Stimulated activated CD8-positive, alpha-beta memory T cell treated with anti-CD3 and anti-CD28 coated beads, Interleukin-7, amount 100 ng/mL, for 48 hours (primary cell): ENCODE data around the gene ADARB1.
A peak's percentile ranks its signal among the peaks of the same experiment; 100 is the strongest.

Source experiments
- DNase-seq, 2 donors: peaks; one replicate each; pipeline ENCODE4 v3.0.0-alpha.2; 2020; ENCODE audit warnings: low read depth in 1 of 2; ENCODE audit errors: extremely low read depth in 1 of 2

The ADARB1 gene

GRCh38 chr21:45259206-45259840, 184.9 kb downstream of the ADARB1 start:
- DNase-seq, result no peak

DNA sequence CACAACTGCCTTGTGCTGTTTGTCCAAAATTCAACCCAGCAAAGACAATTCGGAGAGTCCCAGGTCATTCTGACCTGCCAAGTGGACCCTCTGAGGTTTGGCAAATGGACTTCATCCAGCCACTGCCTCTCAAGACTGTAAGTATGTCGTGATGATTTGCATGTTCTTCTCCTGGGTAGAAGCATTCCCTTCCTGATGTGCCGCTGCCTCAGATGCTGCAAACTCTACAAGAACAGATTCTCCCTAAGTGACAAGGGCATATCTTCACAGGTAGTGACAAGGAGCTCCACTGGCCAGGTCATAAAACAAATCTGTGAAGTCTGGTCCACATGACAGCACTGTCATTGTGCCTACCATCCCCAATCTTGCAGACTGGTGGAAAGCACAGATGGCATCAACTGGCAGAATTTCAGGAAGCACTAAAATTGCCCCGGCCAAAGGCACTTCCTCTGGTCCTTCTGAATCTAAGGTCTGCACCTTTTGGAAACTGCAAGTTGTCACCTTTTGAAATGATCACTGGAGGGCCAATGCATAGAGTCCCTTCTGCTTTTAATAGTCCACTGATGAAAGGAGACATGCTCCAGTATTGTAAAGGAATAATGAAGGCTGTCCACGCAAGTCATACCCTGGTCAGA, 185.9 kb downstream of the ADARB1 start:
- DNase-seq, result no peak

GRCh38 chr21:45261093-45261492, 186.7 kb downstream of the ADARB1 start:
- DNase-seq, result no peak

DNA sequence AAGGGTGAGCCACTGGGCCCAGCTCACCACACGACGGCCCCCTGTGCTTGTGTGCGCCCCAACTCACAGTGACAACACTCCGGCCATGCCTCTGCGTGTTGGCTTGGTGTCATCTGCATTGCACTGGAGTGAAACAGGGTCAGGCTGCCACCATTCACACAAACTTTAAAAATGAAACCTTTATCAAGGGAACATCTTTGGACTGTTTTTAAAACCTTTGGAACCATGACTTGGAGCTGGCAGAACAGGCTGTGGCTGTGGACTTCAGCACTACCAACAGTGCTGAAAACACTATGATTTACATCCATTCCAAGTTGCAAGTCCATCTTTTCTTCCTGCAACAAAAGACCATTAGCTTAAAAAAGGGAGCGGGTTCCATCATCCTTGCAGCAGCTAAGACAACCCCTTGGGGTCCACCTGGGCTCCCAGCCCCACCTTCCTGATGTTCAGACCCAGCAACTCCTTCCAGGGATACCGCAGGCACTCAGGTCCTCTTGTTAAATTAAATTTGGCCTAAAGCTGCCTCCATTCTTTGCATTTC, 187.7 kb downstream of the ADARB1 start:
- DNase-seq, result no peak

DNA sequence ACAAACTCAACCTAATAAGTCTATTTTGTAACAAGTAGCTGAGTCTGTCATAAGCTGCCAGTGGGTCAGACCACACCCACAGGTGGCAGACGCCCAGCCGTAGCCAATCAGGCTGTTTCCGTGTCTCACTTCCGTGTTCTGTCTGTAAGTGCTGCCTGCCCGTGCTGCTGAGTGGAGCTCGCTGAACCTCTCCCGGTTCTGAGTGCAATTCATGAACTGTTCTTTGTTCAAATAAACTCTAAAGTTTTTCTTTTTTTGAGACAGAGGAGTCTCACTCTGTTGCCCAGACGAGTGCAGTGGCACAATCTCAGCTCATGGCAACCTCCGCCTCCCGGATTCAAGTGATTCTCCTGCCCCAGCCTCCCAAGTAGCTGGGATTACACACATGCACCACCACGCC, 188.2 kb downstream of the ADARB1 start:
- no peak for DNase-seq

DNA sequence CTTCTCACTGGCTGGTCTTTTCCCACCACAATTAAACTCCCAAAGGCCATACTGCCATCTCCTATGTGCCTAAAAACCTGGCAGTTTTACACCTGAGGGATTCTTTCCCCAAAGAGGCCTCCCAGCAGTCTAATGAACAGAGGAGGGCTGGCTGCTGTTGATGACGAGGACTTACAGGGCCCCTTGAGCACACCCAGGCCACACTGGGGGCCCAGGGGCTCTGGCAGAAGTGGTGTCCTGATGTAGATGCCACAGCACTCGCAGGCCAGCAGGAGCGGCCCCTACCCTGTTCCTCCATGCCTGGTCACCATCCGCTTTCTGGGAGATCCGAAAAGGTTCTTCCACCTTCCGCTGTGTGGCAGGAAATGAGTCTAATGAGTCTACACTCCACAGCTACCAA, 189.2 kb downstream of the ADARB1 start:
- no peak for DNase-seq

GRCh38 chr21:45264146-45264911, 189.9 kb downstream of the ADARB1 start:
- no peak for DNase-seq

- DNase-seq, result no peak
These were observed 190.6 kb downstream of the ADARB1 start for GRCh38 chr21:45264912-45265515.

DNA sequence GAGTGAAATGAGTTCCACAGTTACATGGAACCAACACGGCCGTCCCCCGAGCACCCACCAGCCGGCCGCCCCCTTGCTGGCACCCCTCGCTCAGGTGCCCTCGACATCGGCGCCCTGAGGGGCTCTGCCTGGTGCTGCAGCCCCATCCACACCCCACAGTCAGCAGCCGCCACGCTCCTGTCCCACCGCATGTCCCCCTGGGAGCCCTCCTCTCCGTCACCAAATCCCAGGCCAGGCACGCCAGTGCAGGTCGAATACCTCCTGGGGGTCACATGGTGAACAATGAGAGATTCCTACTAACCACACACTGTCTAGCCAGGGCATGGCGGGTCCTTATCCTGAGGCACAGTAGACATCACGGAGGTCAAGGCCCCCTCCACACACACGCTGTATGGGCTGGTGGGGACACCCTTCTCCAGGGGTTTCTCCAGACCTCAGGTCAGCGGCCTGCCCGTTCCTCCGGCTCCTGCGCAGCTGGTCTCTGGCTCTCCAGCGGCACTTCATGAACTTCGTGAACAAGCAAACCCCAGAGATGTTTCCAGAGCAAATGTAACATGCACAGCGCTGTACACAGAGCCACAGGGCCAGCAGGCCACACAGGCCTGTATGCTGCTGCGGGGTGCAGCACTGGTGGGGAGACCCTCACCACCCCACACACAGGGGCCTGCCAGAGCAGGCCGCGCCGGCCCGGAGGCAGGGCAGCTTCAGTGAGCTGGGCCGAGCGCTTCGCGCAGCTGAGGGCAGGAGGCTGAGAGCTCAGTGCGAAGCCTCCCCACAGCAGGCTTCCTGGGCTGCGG, 191.5 kb downstream of the ADARB1 start:
- DNase-seq, result no peak

- DNase-seq, result peak; percentile 29 to 53
These were observed 192.4 kb downstream of the ADARB1 start for GRCh38 chr21:45266518-45267389.

DNA sequence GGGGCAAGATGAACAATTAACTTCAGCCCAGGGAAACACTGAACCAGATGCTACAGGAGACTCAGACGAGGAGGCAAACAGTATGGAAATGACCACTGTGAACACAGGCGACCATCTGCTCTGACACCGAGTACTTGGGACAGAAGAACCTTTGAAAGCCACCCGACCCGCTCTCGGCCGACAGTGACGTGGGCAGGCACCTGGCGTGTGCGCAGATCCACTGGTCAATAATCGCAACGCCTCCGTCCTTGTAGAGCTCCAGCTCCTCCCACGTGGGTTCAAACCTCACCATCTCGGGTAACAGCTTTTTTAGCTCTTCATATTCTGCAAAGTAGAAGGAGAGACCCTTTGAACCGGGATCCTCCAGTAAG, 193.0 kb downstream of the ADARB1 start:
- DNase-seq, result no peak

DNA sequence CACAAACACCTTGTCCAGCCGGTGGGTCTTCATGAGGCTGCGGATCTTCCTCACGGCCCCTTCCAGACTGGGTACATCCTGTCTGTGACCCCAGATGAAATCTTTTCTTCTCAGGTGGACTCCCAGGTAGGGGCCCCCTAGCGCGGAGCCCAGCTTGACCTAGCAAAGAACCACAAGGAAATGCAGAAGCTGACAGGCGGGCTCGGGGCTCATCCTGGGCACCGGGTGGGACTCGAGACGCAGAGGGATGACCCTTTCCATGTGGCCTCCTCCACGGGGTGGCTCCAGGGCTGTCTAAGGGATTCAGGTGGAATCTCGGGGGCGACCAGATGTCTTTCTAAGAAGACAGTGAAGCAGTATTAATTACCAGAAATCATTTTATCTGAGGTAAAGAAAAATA, 195.5 kb downstream of the ADARB1 start:
- no peak for DNase-seq

DNA sequence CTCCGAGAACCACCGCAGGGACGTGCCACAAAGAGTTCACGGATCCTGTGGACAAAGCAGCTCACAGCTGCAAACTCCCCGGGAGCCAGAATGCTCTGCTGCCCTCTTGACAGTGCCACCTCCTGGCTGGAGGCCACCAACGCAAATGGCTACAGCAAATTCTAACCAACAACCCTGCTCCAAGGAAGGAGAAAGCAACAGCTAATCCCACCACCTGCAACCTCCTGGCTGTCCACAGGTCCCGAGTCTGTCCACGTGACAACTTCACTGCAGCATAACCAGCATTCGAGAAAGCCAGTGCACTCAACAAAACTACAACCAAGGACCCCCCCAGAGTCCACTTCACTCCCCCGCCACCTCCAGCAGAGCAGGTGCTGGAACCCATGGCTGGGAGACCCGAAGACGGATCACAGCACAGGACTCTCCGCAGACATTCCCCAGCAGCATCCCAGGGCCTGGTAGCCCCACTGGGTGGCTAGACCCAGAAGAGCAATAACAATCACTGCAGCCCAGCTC, 196.0 kb downstream of the ADARB1 start:
- no peak for DNase-seq
